Measurements from ENCODE around the gene TXNDC12. TPM values are rescaled to one million over a fixed set of nuclear protein-coding genes. Genes with fewer than 3 reads are reported as not detected.

TXNDC12 gene
- total and polyA plus RNA-seq, 9 of the 15 experiments (the other 6 are each of a cell fraction or from before 2014, with no cell fraction given): 17.0 to 60.8 (median 37.8) TPM

DNA sequence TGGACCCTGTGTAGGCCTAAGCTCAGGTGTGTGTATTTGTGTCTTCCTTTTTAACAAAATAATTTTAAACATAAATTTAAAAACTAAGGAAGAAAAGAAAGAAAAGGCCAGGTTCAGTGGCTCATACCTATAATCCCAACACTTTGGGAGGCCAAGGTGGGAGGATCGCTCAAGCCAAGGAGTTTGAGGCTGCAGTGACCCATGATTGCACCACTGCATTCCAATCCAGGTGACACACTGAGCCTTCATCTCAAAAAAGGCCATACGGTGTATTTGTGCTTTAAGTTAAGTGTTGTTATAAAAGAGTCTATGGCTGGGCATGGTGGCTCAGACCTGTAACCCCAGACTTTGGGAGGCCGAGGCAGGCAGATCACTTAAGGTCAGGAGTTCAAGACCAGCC lies 72.8 kb downstream of the TXNDC12 start (continued):
- TF ChIP-seq, protein P1, sequence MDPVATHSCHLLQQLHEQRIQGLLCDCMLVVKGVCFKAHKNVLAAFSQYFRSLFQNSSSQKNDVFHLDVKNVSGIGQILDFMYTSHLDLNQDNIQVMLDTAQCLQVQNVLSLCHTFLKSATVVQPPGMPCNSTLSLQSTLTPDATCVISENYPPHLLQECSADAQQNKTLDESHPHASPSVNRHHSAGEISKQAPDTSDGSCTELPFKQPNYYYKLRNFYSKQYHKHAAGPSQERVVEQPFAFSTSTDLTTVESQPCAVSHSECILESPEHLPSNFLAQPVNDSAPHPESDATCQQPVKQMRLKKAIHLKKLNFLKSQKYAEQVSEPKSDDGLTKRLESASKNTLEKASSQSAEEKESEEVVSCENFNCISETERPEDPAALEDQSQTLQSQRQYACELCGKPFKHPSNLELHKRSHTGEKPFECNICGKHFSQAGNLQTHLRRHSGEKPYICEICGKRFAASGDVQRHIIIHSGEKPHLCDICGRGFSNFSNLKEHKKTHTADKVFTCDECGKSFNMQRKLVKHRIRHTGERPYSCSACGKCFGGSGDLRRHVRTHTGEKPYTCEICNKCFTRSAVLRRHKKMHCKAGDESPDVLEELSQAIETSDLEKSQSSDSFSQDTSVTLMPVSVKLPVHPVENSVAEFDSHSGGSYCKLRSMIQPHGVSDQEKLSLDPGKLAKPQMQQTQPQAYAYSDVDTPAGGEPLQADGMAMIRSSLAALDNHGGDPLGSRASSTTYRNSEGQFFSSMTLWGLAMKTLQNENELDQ (CRISPR knock-in tag; IDR thresholded peaks at IDR 0.05; ENCODE audit: borderline replicate concordance): no peak
- TF ChIP-seq DIDO1 (tag; IDR thresholded peaks at IDR 0.05; ENCODE audit: low read depth) (no peak), CREM (IDR thresholded peaks at IDR 0.05; ENCODE audit: low read depth) (no peak), ZNF766 (CRISPR knock-in tag; conservative IDR thresholded peaks at IDR 0.05) (no peak), TEAD4 (IDR thresholded peaks at IDR 0.05; ENCODE audit: low read length) (no peak), TEAD4 (CRISPR knock-in tag; IDR thresholded peaks at IDR 0.05; ENCODE audit: borderline replicate concordance) (no peak), CHD2 (IDR thresholded peaks at IDR 0.05; ENCODE audit: low read depth, low read length) (no peak), LARP7 (IDR thresholded peaks at IDR 0.05) (no peak)
- TF ChIP-seq, protein P2, sequence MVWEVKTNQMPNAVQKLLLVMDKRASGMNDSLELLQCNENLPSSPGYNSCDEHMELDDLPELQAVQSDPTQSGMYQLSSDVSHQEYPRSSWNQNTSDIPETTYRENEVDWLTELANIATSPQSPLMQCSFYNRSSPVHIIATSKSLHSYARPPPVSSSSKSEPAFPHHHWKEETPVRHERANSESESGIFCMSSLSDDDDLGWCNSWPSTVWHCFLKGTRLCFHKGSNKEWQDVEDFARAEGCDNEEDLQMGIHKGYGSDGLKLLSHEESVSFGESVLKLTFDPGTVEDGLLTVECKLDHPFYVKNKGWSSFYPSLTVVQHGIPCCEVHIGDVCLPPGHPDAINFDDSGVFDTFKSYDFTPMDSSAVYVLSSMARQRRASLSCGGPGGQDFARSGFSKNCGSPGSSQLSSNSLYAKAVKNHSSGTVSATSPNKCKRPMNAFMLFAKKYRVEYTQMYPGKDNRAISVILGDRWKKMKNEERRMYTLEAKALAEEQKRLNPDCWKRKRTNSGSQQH (CRISPR knock-in tag; IDR thresholded peaks at IDR 0.05): no peak
